SK-N-MC (cell line): ENCODE data around the gene OR7A10.

Source experiments
- EZH2 ChIP-seq: fragments of 200-600 bp; sonication (generic); IDR thresholded peaks from one replicate; pipeline ENCODE4 v1.6.1; 2017; ENCODE audit warnings: antibody characterized with exemption
- FOXP2 ChIP-seq: optimal IDR thresholded peaks from 2 replicates; pipeline ENCODE3; 2011; ENCODE audit warnings: mild to moderate bottlenecking, moderate library complexity; ENCODE audit not compliant: insufficient read depth; ENCODE audit errors: extremely low read length, control extremely low read depth
- POLR2AphosphoS5 ChIP-seq: IDR thresholded peaks from 2 replicates; pipeline ENCODE4 v1.6.1; 2012; ENCODE audit warnings: mild to moderate bottlenecking, low read depth, low read length, borderline replicate concordance

GRCh38 chr19:14796021-14796420, 52.7 kb downstream of the OR7A10 start:
- TF ChIP-seq EZH2: no peak
- no peak for TF ChIP-seq POLR2AphosphoS5
- no peak for TF ChIP-seq FOXP2
